HG03354 (cell line): ENCODE results near the gene CPA1.
"Not testable (repeated sequence)": the region's sequence is repeated elsewhere in the genome, so short reads cannot be mapped to it uniquely, and the experiment has no call there.

Experiments used
- ATAC-seq: cut with Tn5 transposase; IDR thresholded peaks from one replicate; pipeline ENCODE4 v1.9.1; 2021; ENCODE audit warnings: mild to moderate bottlenecking; ENCODE audit not compliant: unreplicated experiment, poor library complexity, severe bottlenecking

CPA1 gene

GRCh38 chr7:130369110-130369711 lies 11.1 kb upstream of the CPA1 start:
- ATAC-seq: no peak

- no peak for ATAC-seq
Measured at GRCh38 chr7:130369831-130370550, 10.3 kb upstream of the CPA1 start.

GRCh38 chr7:130371046-130371445 lies 9.2 kb upstream of the CPA1 start:
- ATAC-seq: no peak

GRCh38 chr7:130372402-130373165 lies 7.7 kb upstream of the CPA1 start:
- no peak for ATAC-seq

GRCh38 chr7:130374507-130374906 lies 5.8 kb upstream of the CPA1 start:
- no peak for ATAC-seq

DNA sequence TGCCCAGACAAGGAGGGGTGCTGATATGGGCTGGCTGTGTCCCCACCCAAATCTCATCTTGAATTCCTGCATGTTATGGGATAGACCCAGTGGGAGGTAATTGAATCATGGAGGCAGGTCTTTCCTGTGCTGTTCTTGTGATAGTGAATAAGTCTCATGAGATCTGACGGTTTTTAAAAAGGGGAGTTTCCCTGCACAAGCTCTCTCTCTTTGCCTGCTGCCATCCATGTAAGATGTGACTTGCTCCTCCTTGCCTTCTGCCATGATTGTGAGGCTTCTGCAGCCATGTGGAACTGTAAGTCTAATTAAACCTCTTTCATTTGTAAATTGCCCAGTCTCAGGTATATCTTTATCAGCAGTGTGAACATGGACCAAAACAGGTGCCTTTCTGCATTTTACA lies 3.8 kb upstream of the CPA1 start:
- ATAC-seq: not testable (repeated sequence)

GRCh38 chr7:130377178-130377577 lies 3.1 kb upstream of the CPA1 start:
- no peak for ATAC-seq

GRCh38 chr7:130379019-130379418 lies 1.3 kb upstream of the CPA1 start:
- no peak for ATAC-seq

GRCh38 chr7:130379532-130379920 lies 768 bp upstream of the CPA1 start:
- no peak for ATAC-seq

- no peak for ATAC-seq
Measured at GRCh38 chr7:130380861-130381455, 664 bp downstream of the CPA1 start.

GRCh38 chr7:130381468-130382312 lies 1.4 kb downstream of the CPA1 start:
- no peak for ATAC-seq

DNA sequence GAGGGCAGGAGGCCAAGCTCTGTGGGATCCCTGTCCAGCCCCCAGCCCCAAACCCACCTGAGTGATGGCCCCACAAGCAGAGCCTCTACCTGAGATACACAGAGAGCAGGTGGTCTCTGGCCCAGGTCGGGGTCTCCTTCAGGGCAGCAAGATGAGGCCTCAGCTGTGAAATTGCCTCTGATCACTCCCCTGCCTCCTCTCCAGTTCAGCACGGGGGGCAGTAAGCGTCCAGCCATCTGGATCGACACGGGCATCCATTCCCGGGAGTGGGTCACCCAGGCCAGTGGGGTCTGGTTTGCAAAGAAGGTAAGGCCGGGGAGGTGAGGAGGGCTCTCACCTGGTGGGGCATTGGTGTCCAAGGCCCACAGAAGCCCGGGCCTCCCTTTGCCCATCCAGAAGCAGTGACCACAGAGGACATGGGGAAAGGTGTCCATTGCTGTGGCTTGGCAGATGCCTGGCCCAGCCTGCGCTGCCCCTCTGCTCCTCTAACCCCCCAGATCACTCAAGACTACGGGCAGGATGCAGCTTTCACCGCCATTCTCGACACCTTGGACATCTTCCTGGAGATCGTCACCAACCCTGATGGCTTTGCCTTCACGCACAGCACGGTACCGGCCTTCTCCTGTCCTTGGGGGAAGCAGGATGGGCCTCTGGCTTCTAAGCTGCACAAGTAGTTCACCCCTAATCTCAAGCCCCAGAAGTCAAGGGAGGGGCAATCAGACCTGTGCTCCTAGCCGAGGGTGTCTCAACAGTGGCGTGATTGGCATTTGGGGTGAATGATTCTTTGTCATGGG lies 3.1 kb downstream of the CPA1 start:
- no peak for ATAC-seq

GRCh38 chr7:130384371-130384801 lies 4.1 kb downstream of the CPA1 start:
- ATAC-seq: no peak

DNA sequence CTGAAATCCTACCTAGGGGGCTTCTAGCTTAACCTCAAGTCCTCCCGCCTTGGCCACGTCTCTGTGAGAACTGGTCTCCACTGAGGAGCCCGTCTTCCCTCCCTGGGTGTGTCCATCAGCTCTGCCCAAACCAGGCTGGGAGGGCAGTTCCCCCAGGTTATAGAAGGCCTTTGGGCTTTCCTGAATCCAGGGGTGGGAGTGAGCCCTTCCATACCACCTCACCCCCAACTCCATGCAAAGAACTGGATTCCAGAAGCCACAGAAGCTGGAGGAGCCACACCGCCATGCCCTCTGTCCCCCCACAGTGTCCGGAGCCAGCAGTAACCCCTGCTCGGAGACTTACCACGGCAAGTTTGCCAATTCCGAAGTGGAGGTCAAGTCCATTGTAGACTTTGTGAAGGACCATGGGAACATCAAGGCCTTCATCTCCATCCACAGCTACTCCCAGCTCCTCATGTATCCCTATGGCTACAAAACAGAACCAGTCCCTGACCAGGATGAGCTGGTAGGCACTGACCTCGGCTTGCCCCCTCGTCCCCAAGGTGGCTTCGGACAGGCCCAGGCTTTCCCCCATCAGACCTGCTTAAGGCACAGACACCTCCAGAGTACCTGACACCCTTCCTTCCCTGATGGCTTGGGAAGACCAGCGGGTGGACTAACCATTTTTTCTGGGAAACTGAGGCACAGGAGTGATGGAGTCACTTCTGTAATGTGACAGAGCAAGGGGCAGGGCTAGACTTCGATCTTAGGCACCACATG lies 4.7 kb downstream of the CPA1 start:
- ATAC-seq: no peak

- no peak for ATAC-seq
Measured at GRCh38 chr7:130385600-130386066, 5.3 kb downstream of the CPA1 start.

DNA sequence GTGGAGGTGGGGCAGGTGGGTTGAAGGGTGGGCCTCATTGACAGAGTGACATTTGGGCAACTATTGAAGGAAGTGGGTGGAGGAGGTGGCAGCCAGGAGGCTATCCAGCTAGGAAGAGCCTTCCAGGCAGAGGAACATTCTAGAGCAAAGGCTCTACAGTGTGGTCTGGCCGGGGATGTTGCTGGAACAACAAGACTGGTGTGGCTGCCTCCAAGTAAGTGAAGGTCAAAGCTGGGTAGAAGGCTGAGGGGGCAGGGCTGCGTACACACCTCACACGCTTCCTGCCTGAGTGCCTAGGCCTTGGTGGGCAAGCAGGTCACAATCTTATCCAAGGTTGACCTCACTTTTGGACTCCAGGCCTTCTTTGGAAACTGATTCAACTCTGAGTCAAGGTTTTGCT lies 6.6 kb downstream of the CPA1 start:
- no peak for ATAC-seq

DNA sequence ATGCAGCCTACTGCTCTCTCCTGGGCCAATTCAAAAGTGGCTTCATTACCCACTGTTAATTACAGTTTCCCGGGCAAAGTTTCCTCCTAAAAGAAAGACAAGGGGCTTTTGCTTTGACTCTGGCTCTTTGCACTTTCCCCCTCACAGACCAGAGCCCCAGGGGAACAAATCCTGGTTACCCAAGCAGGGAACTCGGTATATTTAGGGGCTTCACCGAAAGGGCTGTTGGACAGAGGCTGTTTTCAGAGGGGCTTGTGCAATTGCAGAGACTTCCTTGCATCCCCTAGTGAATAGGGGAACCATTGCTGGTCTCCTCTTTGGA lies 7.0 kb downstream of the CPA1 start:
- ATAC-seq: no peak
